C4-2B (cell line): ENCODE results near the gene CAMTA1.

Experiments
- ZFX ChIP-seq: fragments of 450-650 bp; IDR thresholded peaks from 2 replicates; pipeline ENCODE4 v1.6.1; 2017
- TF ChIP-seq, protein P1 (sequence below): fragments of 450-650 bp; conservative IDR thresholded peaks from 2 replicates; pipeline ENCODE4 v1.5.1; 2017; ENCODE audit warnings: mild to moderate bottlenecking

DNA sequence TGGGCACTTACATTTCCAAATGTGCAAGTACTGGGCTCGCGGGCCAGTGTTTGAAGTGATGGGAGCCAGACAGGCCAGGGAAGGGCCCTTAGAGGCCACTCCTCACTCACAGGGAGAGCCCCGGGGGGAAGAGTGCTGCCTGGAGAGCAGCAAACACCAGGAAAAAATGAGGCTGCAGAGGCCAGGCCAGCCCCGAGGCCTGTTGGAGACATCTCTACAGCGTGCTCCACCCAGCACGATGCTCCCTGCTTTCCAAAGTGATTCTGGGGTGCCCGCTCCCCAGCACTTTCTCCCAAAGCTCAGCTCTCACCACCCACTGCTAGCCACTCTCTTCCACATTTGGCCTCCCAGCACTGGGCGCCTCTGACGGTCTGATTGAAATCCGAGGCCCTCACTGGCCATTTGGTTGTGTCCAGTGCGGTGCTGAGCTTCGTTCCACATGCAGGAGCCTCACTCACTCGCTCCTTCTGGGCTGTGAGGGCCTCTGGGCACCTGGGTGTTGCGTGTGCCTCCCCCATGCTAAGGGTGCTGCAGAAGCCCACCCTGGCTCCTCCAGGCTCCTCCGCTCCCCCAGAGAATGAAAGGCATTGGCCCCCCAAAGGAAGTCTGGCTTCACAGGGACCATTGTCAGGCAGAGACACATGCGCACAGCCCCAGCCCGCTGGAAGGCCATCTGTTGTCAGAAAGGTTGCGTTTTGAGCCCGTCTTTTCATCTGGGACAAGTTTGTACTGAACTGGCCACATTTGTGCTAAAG lies 600.4 kb downstream of the CAMTA1 start:
- TF ChIP-seq, protein P1, sequence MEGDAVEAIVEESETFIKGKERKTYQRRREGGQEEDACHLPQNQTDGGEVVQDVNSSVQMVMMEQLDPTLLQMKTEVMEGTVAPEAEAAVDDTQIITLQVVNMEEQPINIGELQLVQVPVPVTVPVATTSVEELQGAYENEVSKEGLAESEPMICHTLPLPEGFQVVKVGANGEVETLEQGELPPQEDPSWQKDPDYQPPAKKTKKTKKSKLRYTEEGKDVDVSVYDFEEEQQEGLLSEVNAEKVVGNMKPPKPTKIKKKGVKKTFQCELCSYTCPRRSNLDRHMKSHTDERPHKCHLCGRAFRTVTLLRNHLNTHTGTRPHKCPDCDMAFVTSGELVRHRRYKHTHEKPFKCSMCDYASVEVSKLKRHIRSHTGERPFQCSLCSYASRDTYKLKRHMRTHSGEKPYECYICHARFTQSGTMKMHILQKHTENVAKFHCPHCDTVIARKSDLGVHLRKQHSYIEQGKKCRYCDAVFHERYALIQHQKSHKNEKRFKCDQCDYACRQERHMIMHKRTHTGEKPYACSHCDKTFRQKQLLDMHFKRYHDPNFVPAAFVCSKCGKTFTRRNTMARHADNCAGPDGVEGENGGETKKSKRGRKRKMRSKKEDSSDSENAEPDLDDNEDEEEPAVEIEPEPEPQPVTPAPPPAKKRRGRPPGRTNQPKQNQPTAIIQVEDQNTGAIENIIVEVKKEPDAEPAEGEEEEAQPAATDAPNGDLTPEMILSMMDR, result no peak
- no peak for TF ChIP-seq ZFX
